HepG2 (cell line): Measurements from ENCODE around the gene GZF1. TPM values are rescaled to one million over a fixed set of nuclear protein-coding genes. Genes with fewer than 3 reads are reported as not detected.

Experiments used
- ATF6 ChIP-seq: sonication (generic); formaldehyde crosslinking; conservative IDR thresholded peaks from 2 replicates; pipeline ENCODE4 v1.4.0; 2020; ENCODE audit warnings: missing genetic modification reagents
- CENPBD1 ChIP-seq: sonication (generic); formaldehyde crosslinking; IDR thresholded peaks from 2 replicates; pipeline ENCODE4 v1.8.0; 2022; ENCODE audit warnings: missing genetic modification reagents, low read depth, mild to moderate bottlenecking, borderline replicate concordance
- DDIT3 ChIP-seq: sonication (generic); formaldehyde crosslinking; IDR thresholded peaks from 2 replicates; pipeline ENCODE4 v1.4.0; 2020; ENCODE audit warnings: mild to moderate bottlenecking, missing genetic modification reagents
- HDAC1 ChIP-seq: sonication (generic); formaldehyde crosslinking; IDR thresholded peaks from 2 replicates; pipeline ENCODE4 v1.5.1; 2020; ENCODE audit warnings: mild to moderate bottlenecking, missing genetic modification reagents
- HNRNPH1 ChIP-seq: fragments of 200-400 bp; formaldehyde crosslinking; optimal IDR thresholded peaks from 2 replicates; pipeline ENCODE3; 2017; ENCODE audit warnings: mild to moderate bottlenecking, low read depth, low read length
- MTA1 ChIP-seq: sonication (generic); formaldehyde crosslinking; IDR thresholded peaks from 2 replicates; pipeline ENCODE4 v1.4.0; 2020; ENCODE audit warnings: missing genetic modification reagents, mild to moderate bottlenecking, borderline replicate concordance
- MYPOP ChIP-seq: sonication (generic); formaldehyde crosslinking; IDR thresholded peaks from 2 replicates; pipeline ENCODE4 v1.8.1; 2023; ENCODE audit warnings: mild to moderate bottlenecking, moderate library complexity, missing genetic modification reagents
- PLSCR1 ChIP-seq: sonication (generic); formaldehyde crosslinking; IDR thresholded peaks from 2 replicates; pipeline ENCODE4 v1.5.0; 2020; ENCODE audit warnings: missing genetic modification reagents, mild to moderate bottlenecking, borderline replicate concordance
- RERE ChIP-seq: IDR thresholded peaks from 2 replicates; pipeline ENCODE4 v1.6.1; 2016; ENCODE audit warnings: low read depth, missing genetic modification reagents, missing compliant biosample characterization
- THYN1 ChIP-seq: sonication (generic); formaldehyde crosslinking; IDR thresholded peaks from 2 replicates; pipeline ENCODE4 v1.8.1; 2023; ENCODE audit warnings: low read depth, mild to moderate bottlenecking, moderate library complexity, missing genetic modification reagents, borderline replicate concordance
- ZBTB33 ChIP-seq: sonication (generic); formaldehyde crosslinking; IDR thresholded peaks from 2 replicates; pipeline ENCODE4 v1.4.0; 2020; ENCODE audit warnings: missing genetic modification reagents
- ZBTB8A ChIP-seq: sonication (generic); formaldehyde crosslinking; IDR thresholded peaks from 2 replicates; pipeline ENCODE4 v1.4.0; 2020; ENCODE audit warnings: mild to moderate bottlenecking, low read depth, missing genetic modification reagents, borderline replicate concordance
- ZNF629 ChIP-seq: sonication (generic); formaldehyde crosslinking; conservative IDR thresholded peaks from 2 replicates; pipeline ENCODE4 v1.5.0; 2020; ENCODE audit warnings: missing genetic modification reagents
- ZNF678 ChIP-seq: sonication (generic); formaldehyde crosslinking; IDR thresholded peaks from 2 replicates; pipeline ENCODE4 v1.4.0; 2020; ENCODE audit warnings: mild to moderate bottlenecking, missing genetic modification reagents
- ZZZ3 ChIP-seq: sonication (generic); formaldehyde crosslinking; IDR thresholded peaks from 2 replicates; pipeline ENCODE4 v1.4.0; 2020; ENCODE audit warnings: missing genetic modification reagents, mild to moderate bottlenecking, borderline replicate concordance
- polyA plus RNA-seq, 8 experiments: library from polyadenylated mRNA; depleted of rRNA in 3 of 8; stranded (reverse) in 7 of 8; unstranded in 1 of 8; fragments of >200 nt; fragmentation: Illumina TruSeq in 4 of 8; extraction: Trizol in 4 of 8; gene quantifications; 2 replicates each; pipeline versions ENCODE4 v1.2.1 to v1.2.3, GENCODE V29; 2011 to 2016; ENCODE audit warnings: low read depth in 4 of 8, missing spikeins in 1 of 8, mixed read lengths in 1 of 8; ENCODE audit not compliant: insufficient read depth in 1 of 8
- total RNA-seq, 5 experiments: library from RNA; depleted of rRNA; stranded (reverse); fragments of >200 nt; fragmentation: Illumina TruSeq; extraction: Trizol; gene quantifications; 2 replicates each; pipeline ENCODE4 v1.2.3, GENCODE V29; 2016; ENCODE audit warnings: low read depth in 1 of 5

The GZF1 gene
- total and polyA plus RNA-seq, 2 of the 13 experiments (the other 11 are each of a cell fraction or from before 2014, with no cell fraction given), result 16.9 to 26.0 TPM

- TF ChIP-seq RERE (CRISPR knock-in tag), result no peak
- no peak; the same call in 1 of the 2 replicates for TF ChIP-seq HDAC1 (CRISPR knock-in tag)
- no peak for TF ChIP-seq PLSCR1 (CRISPR knock-in tag)
- no peak for TF ChIP-seq ATF6 (CRISPR knock-in tag)
- no peak for TF ChIP-seq HNRNPH1
- no peak for TF ChIP-seq MYPOP
- TF ChIP-seq CENPBD1 (CRISPR knock-in tag), result no peak
- no peak for TF ChIP-seq ZZZ3 (CRISPR knock-in tag)
- no peak for TF ChIP-seq DDIT3 (CRISPR knock-in tag)
- no peak for TF ChIP-seq ZNF629 (CRISPR knock-in tag)
- no peak for TF ChIP-seq THYN1
- no peak for TF ChIP-seq ZBTB33 (CRISPR knock-in tag)
- TF ChIP-seq ZNF678 (CRISPR knock-in tag), result no peak
- TF ChIP-seq MTA1, result no peak; the same call in 1 of the 2 replicates
- no peak for TF ChIP-seq ZBTB8A (CRISPR knock-in tag)
Measured at GRCh38 chr20:23419995-23420901, 58.3 kb downstream of the GZF1 start (continued).
